Adrenal gland (tissue), 12 donors: ENCODE results near the gene ZNF333. TPM values are rescaled to one million over a fixed set of nuclear protein-coding genes. Genes with fewer than 3 reads are reported as not detected.

Source experiments
- DNase-seq, 7 donors: peaks; one replicate each; pipeline ENCODE4 v3.0.0-alpha.2; 2019 to 2020
- H3K27ac ChIP-seq, 5 donors: fragments of 200-600 bp; sonication (generic) in 4 of 5; 1 replicate in 3 of 5; 2 replicates in 2 of 5; pipeline versions ENCODE4 v1.5.1 to v1.8.0; 2016 to 2020; ENCODE audit warnings: mild to moderate bottlenecking in 1 of 5
- H3K27me3 ChIP-seq: fragments of 200-600 bp; 2 replicates; pipeline ENCODE4 v1.8.0; 2021
- H3K36me3 ChIP-seq, 2 donors: fragments of 200-600 bp; replicated peaks in 1 of 2; 1 replicate in 1 of 2; 2 replicates in 1 of 2; pipeline versions ENCODE4 v1.5.1 to v1.8.0; 2018 to 2022
- H3K4me1 ChIP-seq, 2 donors: fragments of 200-600 bp; replicated peaks in 1 of 2; 1 replicate in 1 of 2; 2 replicates in 1 of 2; pipeline versions ENCODE4 v1.5.1 to v1.8.0; 2018 to 2021
- H3K4me3 ChIP-seq, 4 donors: fragments of 200-600 bp; sonication (generic) in 3 of 4; one replicate each; pipeline ENCODE4 v1.5.1; 2016 to 2018
- H3K9me3 ChIP-seq, 3 donors: fragments of 200-600 bp; sonication (generic) in 1 of 3; replicated peaks in 1 of 3; 1 replicate in 2 of 3; 2 replicates in 1 of 3; pipeline versions ENCODE4 v1.5.1 to v1.8.0; 2016 to 2021
- CTCF ChIP-seq, 6 experiments: fragments of 450-650 bp in 4 of 6; fragments of 200-600 bp in 2 of 6; sonication (generic) in 1 of 6; IDR thresholded peaks; 1 replicate in 5 of 6; 2 replicates in 1 of 6; pipeline versions ENCODE4 v1.5.1 to v1.8.0; 2016 to 2021; ENCODE audit warnings: antibody characterized with exemption in 6 of 6, mild to moderate bottlenecking in 2 of 6, moderate library complexity in 1 of 6
- WGBS, 4 donors: extraction: QIAGEN DNeasy Blood & Tissue Kit in 2 of 4; methylation state at CpG; one replicate each; pipeline versions ENCODE4 v1.1.5 to v1.1.7; 2013 to 2017; 5-methylcytosine and 5-hydroxymethylcytosine counted together
- intact Hi-C, 2 donors: fragments of 100-400 bp; cut with DNase I; formaldehyde crosslinking; loops; one replicate each; pipeline versions ENCODE4 v1.14.1 to v1.15.0; 2022 to 2023
- polyA plus RNA-seq, 3 donors: library from polyadenylated mRNA; stranded (reverse); fragments of 200-250 nt in 2 of 3; fragments of 350-450 nt in 1 of 3; fragmentation: Illumina TruSeq in 1 of 3; extraction: RNeasy Lipid Tissue Mini Kit (QIAGEN cat#74804) in 1 of 3; gene quantifications; one replicate each; pipeline ENCODE4 v1.2.3, GENCODE V29; 2013 to 2014
- total RNA-seq, 9 donors: library from RNA; depleted of rRNA in 4 of 9; stranded (reverse); fragments of >200 nt in 4 of 9; fragments of 120-200 nt in 1 of 9; fragmentation: NEBNext Ultra II Directional in 1 of 9; extraction: Animal tissue kit (Norgen Biotek cat#: 25700) in 1 of 9; gene quantifications; one replicate each; pipeline versions ENCODE4 v1.1.0 to v1.2.4, GENCODE V29; 2013 to 2023
- donor health status: healthy with polysubstance abuse.
- donor health status: Bipolar disorder and iron deficiency.
- donor health status: DM: yes; HTN: yes; CAD: no.
- donor health status: DM: no; HTN: no; CAD: no.
- donor health status: DM: no; HTN: no; CAD: no.
- donor health status: DM: yes; HTN: yes; CAD: no.

The ZNF333 gene
- total and polyA plus RNA-seq, 12 donors, result 8.3 to 26.1 (median 17.6) TPM

GRCh38 chr19:14782626-14783409, 93.0 kb downstream of the ZNF333 start:
- TF ChIP-seq CTCF (IDR thresholded peaks at IDR 0.05), result no peak
- Histone ChIP-seq H3K4me3 (no peak overlapping the region), H3K27ac (peak overlapping the region in 1 of 5 donors; percentile 29), H3K4me1 (peaks cover 0 to 7% of the 10 kb centered on the region in 2 donors), H3K27me3 (no peaks in the 10 kb centered on the region), H3K9me3 (no peaks in the 10 kb centered on the region), H3K36me3 (no peaks in the 10 kb centered on the region)
- intact Hi-C loops, result no loop called here
- WGBS, 4 donors, result 87 to 90% (median 89%) methylated on average over 16 of the region's 16 CpGs
- DNase-seq, result no peak

Other genes starting within 250 kb of the ZNF333 start
- gene PTGER1, start 214.7 kb upstream of the ZNF333 start, total RNA-seq, result 10 to 100 TPM in 1 of 9 donors, 1 to 10 TPM in 8; 2.0 to 31.1 (median 4.5) TPM
- gene PTGER1, start 214.7 kb upstream of the ZNF333 start, polyA plus RNA-seq, result 1 to 10 TPM in 2 of 3 donors, not detected in 1; 1.9 to 4.8 TPM
- gene GIPC1, start 193.9 kb upstream of the ZNF333 start, total RNA-seq, result 100 to 1,000 TPM in 1 of 9 donors, 10 to 100 TPM in 8; 52.2 to 107 (median 62.3) TPM
- gene GIPC1, start 193.9 kb upstream of the ZNF333 start, polyA plus RNA-seq, result 10 to 100 TPM; 26.6 to 85.7 (median 74.3) TPM
- gene DNAJB1, start 171.7 kb upstream of the ZNF333 start, total RNA-seq, result 100 to 1,000 TPM in 7 of 9 donors, 10 to 100 TPM in 2; 86.9 to 273 (median 142) TPM
- gene DNAJB1, start 171.7 kb upstream of the ZNF333 start, polyA plus RNA-seq, result 100 to 1,000 TPM in 1 of 3 donors, 10 to 100 TPM in 2; 42.5 to 192 (median 45.5) TPM
- 100 to 1,000 TPM; 108 to 282 (median 198) TPM for gene TECR, start 160.5 kb upstream of the ZNF333 start, total RNA-seq
- gene TECR, start 160.5 kb upstream of the ZNF333 start, polyA plus RNA-seq, result 100 to 1,000 TPM; 212 to 610 (median 550) TPM
- gene NDUFB7, start 118.0 kb upstream of the ZNF333 start, total RNA-seq, result 100 to 1,000 TPM; 170 to 658 (median 357) TPM
- gene NDUFB7, start 118.0 kb upstream of the ZNF333 start, polyA plus RNA-seq, result 100 to 1,000 TPM in 2 of 3 donors, 10 to 100 TPM in 1; 19.1 to 848 (median 637) TPM
- gene CLEC17A, start 107.0 kb upstream of the ZNF333 start, total RNA-seq, result not detected
- gene CLEC17A, start 107.0 kb upstream of the ZNF333 start, polyA plus RNA-seq, result under 1 TPM in 2 of 3 donors, not detected in 1; 0.03 to 0.16 TPM
- gene ADGRE3, start 15.2 kb upstream of the ZNF333 start, total RNA-seq, result under 1 TPM in 2 of 9 donors, not detected in 7; 0.06 to 0.39 TPM
- gene ADGRE3, start 15.2 kb upstream of the ZNF333 start, polyA plus RNA-seq, result not detected
- gene ADGRE2, start 88.5 kb downstream of the ZNF333 start, total RNA-seq, result 10 to 100 TPM in 4 of 9 donors, 1 to 10 TPM in 4, under 1 TPM in 1; 0.11 to 47.9 (median 8.3) TPM
- 1 to 10 TPM; 1.7 to 6.4 (median 2.8) TPM for gene ADGRE2, start 88.5 kb downstream of the ZNF333 start, polyA plus RNA-seq
- under 1 TPM in 4 of 9 donors, not detected in 5; under 0.01 to 0.41 (median 0.23) TPM for gene OR7A5, start 145.1 kb downstream of the ZNF333 start, total RNA-seq
- under 1 TPM; 0.03 to 0.16 (median 0.11) TPM for gene OR7A5, start 145.1 kb downstream of the ZNF333 start, polyA plus RNA-seq
- 1 to 10 TPM in 5 of 9 donors, under 1 TPM in 4; 0.74 to 4.7 (median 1.5) TPM for gene OR7C1, start 145.1 kb downstream of the ZNF333 start, total RNA-seq
- 1 to 10 TPM in 2 of 3 donors, under 1 TPM in 1; 0.34 to 1.3 (median 1.3) TPM for gene OR7C1, start 145.1 kb downstream of the ZNF333 start, polyA plus RNA-seq
- not detected for gene OR7A10, start 158.9 kb downstream of the ZNF333 start, total RNA-seq
- gene OR7A10, start 158.9 kb downstream of the ZNF333 start, polyA plus RNA-seq, result not detected
- not detected for gene OR7A17, start 196.1 kb downstream of the ZNF333 start, total RNA-seq
- gene OR7A17, start 196.1 kb downstream of the ZNF333 start, polyA plus RNA-seq, result not detected